GM19099 (cell line): Measurements from ENCODE around the gene CADM3.

Experiments
- POLR2A ChIP-seq: IDR thresholded peaks from 3 replicates; pipeline ENCODE4 v1.6.1; 2011; ENCODE audit warnings: low read depth; ENCODE audit not compliant: insufficient read length; ENCODE audit errors: extremely low read depth

CADM3 gene

DNA sequence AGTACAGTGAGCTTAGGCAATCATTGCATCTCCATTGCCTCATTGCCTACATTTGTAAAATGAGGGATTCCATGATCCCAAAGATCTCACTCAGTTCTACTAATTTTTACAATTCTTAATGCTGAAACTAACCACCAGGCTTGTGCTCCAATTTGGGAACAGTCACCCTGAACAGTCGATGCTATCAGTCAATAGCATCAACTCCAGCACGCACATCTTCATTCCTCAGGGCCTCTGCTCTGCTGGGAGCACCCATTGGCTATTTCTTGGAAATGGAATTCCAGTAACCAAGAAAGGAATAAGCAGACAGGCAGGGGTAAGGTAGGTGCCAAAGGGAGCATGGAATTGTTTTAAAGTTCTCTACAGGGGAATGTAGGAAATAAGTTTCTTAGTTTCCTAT lies 19.0 kb downstream of the CADM3 start:
- no peak for TF ChIP-seq POLR2A

- no peak for TF ChIP-seq POLR2A
These were observed 25.1 kb downstream of the CADM3 start for GRCh38 chr1:159196543-159196942.

DNA sequence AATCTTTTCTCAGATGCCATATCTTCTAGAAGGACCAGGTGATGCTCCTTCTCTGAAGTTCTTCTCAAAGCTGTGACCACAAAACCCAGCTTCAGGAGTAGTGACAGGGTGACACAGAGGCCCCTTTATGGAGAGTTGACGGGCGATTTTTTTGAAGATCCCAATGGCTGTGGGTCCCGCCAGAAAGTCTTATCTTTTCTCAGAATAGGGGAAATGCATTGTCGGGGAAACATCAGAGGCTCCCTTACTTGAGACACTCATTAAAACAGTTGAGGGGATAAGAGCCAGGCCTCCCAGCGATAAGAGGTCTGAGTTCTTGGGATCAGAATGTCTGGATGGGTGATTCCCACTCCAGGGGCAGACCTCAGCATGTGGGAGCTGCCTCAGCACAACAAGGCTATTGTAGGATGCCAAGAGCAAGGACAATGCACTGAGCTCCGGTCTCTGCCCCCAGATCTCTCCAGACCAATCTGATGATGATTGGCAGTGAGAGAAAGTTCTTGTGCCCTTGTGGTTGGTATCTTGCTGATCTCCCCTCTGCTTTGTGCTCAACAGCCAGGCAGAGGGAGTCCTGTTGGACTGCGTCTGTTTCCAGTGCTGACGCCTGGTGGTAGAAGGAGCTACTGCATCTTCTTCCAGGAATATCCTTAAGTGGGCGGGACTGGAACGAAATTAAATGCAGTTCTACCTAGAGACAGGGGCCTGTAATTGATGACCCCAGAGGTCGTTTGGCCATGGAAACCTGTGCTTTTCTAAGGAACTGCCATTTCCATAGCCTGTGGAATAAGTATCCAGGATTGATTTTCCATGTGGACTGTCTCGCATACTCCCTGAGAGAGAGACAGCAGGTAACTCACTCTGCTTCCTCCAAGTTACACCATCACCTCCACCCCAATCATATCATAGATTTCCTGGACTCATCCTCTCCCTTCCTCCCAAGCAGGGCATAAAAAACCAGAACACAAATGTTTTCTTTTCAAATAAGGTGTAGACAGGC lies 26.4 kb downstream of the CADM3 start:
- TF ChIP-seq POLR2A = no peak

DNA sequence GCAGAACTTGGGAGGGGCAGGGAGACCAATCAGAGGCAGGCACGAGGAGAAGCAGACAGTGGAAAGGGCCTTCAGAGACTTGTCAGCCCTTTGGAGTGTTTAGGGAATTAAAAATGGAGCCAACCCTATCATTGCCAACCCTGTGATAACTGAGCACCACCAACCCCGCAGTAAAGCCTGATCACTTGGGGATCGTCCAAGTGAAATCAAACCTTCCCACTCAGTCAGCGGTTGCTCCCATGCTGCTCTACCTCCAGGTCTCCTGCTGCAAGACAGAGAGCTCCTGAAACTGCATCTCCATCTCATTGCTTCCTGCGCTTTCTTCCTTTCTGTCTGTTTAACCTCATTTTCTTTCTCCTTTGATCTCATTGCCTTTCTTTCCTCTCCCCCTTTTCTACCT lies 28.5 kb downstream of the CADM3 start:
- TF ChIP-seq POLR2A = no peak

- no peak for TF ChIP-seq POLR2A
These were observed 29.4 kb downstream of the CADM3 start for GRCh38 chr1:159200769-159201168.

DNA sequence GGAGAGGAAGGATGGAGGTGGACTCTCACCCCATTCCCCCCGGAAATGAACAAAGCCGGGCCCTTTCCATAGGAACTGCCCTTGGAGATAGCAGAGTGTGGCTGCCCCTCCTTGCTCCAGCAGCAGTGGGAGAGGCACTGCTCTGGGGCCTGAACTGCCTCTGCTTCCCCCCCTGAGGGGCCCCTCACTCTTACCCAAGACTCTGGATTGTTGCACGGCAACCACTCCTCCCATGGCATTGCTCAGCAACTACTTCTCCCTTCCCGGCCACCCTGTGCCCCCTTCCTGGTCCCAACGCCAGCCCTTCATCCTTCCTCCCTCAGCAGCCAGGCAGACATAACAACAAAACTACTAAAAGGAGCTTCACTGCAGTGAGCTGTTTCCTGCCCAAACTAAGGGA lies 30.2 kb downstream of the CADM3 start:
- TF ChIP-seq POLR2A = no peak

- TF ChIP-seq POLR2A = no peak
These were observed 32.2 kb downstream of the CADM3 start for GRCh38 chr1:159203610-159204009.

DNA sequence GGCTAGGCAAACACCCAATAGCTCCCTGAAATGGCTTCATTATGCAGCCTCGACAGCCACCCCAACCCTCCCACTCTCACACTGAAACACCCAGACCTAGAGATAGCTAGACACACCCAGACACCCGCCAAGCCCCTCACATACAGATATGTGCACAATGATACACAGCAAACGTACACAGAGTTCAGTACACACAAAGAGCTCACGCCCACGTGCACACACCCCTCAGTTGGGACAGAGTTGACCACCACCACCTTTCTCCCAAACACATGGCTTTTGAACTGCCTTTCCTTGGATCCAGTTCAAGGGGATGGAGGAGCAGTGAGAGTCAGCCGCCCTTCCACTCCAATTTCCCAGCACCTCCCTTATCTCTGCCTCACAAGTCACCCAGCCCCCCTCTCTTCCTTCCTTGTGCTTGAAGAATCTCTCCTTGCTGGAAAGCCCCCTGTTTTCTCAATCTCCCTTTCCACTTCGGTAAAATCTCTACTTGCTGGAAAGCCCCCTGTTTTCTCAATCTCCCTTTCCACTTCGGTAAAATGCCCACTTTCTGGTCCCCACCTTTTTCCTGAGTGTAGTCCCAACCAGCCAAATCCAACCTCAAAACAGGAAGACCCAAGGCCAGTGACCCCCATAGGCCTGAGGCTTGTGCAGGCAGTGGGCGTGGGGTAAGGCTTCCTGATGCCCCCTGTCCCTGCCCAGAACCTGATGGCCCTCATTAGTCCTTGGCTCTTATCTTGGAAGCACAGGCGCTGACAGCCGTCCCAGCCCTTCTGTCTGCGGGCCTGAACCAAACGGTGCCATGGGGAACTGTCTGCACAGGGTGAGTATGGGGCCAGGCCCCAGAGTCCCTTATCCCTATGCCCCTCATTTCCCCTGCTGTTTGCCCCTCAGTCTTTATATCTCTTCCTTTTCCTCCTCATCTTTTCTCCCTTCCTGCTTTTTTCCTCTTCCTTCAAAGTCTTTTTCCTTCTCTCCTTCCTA lies 33.0 kb downstream of the CADM3 start, which contains the start of gene ACKR1:
ACKR1 (plus strand) TSS at position 715 of the 981 bp plus-strand sequence; CDS start at position 800, 85 bp downstream.
- TF ChIP-seq POLR2A = no peak

- TF ChIP-seq POLR2A = no peak
These were observed 33.8 kb downstream of the CADM3 start for GRCh38 chr1:159205225-159205624.

DNA sequence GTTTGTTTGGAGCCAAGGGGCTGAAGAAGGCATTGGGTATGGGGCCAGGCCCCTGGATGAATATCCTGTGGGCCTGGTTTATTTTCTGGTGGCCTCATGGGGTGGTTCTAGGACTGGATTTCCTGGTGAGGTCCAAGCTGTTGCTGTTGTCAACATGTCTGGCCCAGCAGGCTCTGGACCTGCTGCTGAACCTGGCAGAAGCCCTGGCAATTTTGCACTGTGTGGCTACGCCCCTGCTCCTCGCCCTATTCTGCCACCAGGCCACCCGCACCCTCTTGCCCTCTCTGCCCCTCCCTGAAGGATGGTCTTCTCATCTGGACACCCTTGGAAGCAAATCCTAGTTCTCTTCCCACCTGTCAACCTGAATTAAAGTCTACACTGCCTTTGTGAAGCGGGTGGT lies 34.7 kb downstream of the CADM3 start:
- TF ChIP-seq POLR2A = no peak

DNA sequence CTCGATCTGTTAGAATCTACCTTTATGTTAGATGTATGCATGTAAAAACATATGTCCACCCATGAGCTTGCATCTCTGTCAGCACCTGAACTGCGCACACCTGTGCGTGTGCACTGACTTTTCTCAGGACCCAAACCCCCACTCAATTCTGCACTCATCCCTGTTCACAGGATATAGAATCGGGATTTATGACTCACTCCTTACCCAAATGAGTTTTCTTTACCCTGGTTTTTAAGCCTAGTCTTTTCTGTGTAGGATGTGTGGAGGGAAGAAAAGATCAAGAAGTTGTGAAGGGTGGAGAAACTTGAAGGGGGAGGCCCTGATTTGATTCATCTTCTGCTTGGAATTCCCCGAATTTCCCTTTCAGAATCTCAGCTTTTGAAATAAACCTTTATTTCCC lies 35.7 kb downstream of the CADM3 start:
- no peak for TF ChIP-seq POLR2A

DNA sequence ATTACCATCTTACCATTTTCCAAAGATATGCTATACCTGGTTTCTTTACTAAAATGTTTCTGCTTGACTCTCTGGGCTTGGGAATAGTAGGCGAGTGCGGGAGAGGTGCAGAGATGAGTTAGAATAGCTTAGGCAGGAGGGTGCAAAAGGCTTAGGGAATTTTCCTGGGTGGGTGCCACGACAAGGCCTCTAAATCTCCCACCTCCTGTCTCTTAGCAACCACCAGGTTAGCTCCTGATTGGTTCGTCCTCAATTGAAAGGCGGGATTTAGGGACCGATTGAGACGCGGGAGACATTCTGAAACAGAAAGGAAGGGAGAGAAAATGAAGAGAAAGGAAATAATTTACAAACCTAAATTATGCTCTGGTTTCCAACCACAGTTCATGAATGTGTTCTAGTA lies 36.4 kb downstream of the CADM3 start:
- TF ChIP-seq POLR2A = no peak

DNA sequence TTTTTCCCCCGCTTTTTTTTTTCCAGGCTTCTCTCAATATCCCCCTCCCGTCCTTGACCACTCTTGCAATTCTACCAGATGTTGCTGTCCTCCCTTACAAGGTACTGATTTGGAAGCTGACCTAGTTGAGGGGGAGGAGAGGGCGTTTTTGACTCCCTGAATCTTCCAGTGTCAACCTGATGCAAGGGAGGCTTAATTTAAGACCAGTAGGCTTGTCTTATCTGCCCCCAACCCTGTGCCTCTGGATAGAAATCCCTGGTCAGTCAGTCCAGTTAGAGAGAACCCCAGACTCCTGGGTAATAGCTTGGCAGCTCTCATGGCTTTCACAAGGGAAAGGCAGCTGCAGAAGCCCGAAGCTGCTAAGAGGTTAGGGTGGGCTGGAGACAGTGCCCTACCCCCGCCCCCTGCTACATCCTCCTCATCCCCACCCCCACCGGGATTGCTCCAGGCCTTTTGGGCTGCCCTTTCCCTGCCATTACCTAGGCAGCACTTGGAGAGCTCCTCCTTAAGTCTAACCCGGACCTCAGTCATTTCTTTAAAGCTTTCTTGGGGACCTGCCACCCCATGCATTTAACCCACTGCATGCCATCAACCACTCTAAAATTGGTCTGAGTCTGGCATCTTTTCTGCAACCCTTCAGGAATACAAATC lies 36.9 kb downstream of the CADM3 start:
- TF ChIP-seq POLR2A = no peak

DNA sequence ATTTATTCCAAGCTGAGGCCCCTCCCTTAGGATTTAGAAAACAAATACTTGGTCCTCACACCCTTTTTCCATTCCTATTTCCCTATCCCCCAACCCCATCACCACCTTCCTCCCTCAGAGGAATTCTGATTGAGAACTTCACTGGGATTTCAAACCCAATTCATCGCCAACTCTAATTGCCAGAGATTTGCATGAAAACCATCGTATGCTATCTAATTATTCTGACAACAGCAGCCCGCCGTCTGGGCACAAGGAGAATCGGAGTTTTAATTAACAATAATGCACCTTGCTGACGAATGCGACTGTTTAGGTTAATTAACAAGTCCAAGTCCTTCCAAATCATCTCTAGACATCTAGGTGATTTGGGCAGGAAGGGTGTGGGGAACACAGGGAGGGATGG lies 37.6 kb downstream of the CADM3 start:
- no peak for TF ChIP-seq POLR2A
